GM21526 (cell line): Measurements from ENCODE around the gene EEPD1.
"Not testable (repeated sequence)": the region's sequence is repeated elsewhere in the genome, so short reads cannot be mapped to it uniquely, and the experiment has no call there.

Source experiments
- ATAC-seq: cut with Tn5 transposase; IDR thresholded peaks from one replicate; pipeline ENCODE4 v1.9.1; 2021; ENCODE audit warnings: moderate library complexity; ENCODE audit not compliant: unreplicated experiment, low FRiP score

EEPD1 gene

DNA sequence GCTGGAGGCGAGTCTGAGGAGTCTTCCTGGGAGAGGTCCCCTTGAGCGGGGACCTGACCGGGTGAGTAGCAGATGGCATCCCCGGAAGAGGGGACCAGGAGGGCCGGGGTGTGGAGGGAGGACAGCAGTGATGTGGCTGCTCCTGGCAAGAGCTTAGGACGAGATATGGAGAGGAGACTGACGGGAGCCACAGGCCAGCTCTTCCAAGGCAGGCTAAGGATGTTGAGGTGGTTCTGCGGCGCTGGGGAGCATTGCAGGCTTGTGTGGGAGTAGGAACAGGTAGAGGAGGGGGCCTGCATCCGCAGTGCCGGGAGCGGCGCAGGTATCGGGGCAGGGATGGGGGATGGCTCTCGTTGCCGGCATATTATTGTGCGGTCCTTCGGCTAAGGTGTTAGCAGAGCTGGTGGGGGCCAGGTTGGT, 159.9 kb downstream of the EEPD1 start:
- ATAC-seq, result no peak

DNA sequence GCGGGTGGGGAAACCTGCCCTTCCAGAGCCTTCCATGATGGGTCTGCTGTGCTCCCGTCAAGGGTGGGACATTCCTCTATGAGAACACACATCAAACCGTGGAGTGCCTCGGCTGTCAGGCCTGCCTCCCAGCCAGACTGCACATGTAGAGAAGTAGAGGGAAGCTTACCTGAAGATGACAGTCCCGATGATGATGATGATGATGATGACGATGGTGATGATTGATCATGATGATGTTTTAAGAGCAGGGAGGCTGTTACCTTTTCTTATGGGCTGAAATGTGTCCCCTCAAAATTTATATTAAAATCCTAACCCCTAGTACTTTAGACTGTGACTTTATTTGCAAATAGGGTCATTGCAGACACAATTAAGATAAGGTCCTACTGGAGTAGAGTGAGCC, 160.6 kb downstream of the EEPD1 start:
- no peak for ATAC-seq

DNA sequence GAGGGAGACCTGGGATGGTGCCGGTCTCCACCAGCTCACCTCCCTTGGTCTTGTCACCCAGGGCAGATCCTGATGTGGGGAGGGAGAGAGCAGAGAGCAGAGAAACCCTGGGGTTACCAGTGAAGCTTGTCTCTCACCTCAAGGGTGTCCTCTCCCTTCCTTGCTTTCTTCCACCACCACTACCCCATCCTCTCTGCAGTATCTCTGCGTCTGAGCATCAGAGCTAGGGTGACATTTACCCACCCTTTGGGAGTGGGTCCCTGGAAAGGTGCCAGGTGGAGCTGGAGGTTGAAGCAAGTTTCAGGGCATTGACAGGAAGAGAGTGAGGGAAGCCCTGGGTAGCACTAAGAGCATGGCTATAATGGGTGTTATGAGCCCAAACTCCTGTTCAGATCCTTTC, 161.4 kb downstream of the EEPD1 start:
- ATAC-seq, result no peak

DNA sequence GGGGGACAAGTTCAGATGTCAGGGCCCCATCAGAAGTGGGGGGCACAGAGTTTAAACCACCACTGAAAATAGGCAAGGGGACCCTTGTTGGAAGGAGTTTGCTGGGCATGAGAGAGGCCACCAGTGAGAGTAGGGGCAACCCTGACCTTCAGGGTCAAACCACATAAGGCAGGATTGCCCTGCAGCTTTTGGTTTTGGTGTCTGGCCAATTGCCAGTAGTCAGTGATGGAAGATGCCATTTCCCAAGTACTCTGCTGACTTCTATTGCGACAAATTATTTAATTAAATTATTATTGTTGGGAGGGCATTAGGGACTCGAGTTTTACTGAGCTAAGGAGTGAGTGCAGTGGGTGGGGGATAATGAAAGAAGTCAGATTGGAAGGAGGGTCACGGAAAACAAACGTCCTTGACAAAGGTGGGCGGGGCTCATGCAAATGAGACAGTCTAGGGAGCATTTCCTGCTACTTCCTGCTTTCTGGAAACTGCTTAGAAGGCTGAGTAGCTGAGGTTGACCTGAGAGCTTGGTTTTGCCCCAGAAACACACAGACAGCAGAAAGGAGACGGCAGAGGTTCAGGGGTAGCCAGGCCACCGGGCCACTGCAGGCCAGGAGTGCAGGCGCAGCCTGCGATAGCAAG, 162.4 kb downstream of the EEPD1 start:
- no peak for ATAC-seq

DNA sequence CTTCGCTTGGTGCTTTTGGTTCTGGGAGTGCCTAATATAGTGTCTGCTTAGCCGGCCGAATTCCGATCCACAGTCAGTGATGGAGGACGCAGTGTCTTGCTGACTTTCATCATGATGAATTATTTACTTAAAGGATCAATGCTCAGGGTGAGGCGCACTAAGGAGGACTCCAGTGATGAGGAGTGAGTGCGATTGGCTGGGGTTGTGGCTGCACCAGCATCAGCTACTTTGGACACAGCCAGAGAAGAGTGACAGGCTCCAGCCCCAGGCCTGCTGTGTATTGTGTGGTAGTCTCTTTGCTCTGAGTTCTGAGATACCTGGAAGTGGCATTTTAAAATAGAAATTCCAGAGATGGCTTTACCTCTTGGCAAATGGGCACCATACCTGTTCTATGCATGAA, 163.3 kb downstream of the EEPD1 start:
- ATAC-seq, result no peak

DNA sequence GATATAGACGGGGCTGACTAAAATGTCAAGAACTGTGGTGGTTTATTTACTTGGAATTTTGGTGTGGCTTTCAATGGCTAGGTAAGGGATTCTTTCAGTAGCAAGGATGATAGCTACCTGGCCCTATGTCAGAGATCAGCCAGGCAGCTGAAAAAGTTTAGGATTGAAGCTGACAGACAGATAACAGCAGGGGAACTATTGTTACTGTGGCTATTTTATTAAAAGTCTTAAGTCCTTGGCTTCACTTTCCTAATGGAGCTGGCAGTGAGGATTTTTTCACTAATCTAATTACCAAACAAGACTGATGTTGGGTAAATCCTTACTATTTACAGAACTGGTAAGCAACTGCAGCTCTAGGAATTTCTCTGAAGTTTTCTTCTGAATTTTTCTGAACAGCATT, 164.2 kb downstream of the EEPD1 start:
- ATAC-seq, result no peak

DNA sequence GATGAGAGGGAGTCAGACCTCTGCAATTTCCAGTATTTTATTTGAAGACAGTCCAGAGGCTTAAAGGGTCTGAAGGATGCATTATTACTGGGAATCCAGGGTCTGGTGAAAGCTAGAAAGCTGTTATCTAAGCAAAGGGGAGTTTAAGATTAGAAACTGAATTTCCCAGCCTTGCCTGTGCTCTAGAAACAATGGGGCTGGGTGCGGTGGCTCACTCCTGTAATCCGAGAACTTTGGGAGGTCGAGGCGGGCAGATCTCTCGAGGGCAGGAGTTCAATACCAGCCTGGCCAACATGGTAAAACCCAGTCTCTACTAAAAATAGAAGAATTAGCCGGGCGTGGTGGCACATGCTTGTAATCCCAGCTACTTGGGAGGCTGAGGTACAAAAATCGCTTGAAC, 165.1 kb downstream of the EEPD1 start:
- ATAC-seq, result no peak

DNA sequence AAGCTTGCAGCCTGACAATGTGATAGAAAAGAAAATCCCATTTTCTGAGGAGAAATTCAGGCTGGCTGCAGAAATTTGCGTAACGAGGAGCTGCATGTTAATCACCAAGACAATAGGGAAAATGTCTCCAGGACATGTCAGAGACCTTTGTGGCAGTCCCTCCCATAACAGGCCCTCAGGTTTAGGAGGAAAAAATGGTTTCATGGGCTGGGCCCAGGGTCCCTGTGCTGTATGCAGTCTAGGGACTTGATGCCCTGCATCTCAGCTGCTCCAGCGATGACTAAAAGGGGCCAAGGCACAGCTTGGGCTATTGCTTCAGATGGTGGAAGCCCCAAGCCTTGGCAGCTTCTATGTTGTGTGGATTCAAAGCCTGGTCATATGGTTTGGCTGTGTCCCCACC, 168.2 kb downstream of the EEPD1 start:
- not testable (repeated sequence) for ATAC-seq

DNA sequence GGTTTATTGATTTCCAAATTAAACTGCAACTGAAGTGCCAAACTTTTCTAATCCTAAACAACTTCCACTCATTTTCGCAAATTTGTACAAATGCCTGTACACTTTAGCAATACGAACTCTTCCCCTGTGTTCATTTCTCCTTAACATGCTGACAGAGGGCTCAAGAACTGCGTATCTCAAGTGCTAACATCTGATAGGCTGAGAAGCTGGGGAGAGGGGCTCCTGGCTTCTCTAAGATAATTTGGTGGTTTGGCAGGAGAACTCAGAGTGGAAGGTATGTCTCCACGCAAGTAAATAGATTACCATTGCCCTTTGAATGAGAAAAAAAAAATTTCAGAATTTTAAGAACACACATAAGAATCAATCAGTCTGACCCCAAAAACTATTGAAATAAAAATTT, 183.3 kb downstream of the EEPD1 start:
- no peak for ATAC-seq

DNA sequence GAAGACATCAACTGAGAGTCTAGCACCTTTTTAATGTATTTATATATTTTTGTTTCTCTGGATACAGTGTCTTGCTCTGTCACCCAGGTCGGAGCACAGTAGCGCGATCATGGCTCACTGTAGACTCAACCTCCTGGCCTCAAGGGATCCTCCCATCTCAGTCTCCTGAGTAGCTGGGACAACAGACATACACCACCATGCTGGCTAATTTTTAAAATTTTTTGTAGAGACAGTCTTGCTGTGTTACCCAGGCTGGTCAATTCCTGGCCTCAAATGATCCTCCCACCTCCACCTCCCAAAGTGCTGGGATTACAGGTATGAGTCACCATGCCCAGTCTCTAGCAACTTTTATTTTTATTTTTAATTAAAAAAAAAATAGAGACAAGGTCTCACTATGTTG, 185.2 kb downstream of the EEPD1 start:
- no peak for ATAC-seq

DNA sequence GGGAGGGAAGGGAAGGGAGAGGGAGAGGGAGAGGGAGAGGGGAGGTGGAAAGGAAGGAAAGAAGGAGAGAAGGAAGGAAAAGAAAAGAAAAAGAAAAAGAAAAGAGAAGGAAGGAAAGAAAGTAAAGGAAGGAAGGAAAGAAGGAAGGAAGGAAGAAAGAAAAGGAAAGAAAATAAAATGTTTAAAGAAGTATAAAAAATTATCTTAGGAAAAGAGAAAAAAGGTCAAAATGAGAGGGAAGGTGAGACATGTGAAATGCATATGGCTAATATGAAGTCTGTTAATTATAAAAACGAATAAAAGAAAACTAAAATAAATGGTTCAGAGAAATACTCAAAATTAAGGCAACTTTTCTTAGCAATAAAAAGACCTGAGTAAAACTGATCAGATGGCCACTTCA, 190.5 kb downstream of the EEPD1 start:
- ATAC-seq, result no peak

DNA sequence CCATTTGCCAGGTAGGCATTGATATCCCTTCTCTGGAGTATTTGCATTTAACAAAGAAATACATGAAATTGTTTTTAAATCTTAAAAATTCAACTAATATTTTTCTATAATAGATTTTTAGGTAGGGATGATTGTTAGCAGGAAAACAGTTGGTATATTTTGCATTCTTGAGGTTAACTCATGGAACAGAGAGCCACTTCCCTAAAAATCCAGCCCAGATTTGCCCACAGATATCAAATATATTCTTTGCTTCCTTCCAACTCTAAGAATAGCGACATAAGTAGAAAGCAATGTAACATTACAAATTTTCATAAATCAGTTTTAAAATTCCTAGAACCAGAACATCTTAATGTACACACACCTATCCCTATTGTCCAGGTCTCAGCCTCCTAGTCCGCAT, 191.6 kb downstream of the EEPD1 start:
- no peak for ATAC-seq

DNA sequence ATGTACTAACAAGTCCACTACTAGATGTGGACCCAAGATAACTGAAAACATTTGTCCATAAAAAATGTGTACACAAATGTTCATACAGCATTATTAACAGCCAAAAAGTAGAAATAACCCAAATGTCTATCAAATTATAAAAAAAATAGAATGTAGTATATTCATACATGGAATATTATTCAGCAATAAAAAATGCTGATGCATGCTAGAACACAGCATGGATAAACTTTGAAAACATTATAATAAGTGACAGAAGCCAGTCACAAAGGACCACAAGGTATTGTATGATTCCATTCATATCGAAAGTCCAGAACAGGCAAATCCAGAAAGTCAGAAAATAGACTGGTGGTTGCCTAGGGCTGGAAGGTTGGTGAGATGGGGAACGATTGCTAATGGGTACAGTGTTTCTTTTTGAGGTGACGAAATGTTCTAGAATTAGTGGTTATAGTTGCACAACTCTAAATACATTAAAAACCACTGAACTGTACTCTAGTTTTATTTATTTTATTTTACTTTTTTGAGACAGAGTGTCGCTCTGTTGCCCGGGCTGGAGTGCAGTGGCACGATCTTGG, 193.3 kb downstream of the EEPD1 start:
- ATAC-seq, result no peak

DNA sequence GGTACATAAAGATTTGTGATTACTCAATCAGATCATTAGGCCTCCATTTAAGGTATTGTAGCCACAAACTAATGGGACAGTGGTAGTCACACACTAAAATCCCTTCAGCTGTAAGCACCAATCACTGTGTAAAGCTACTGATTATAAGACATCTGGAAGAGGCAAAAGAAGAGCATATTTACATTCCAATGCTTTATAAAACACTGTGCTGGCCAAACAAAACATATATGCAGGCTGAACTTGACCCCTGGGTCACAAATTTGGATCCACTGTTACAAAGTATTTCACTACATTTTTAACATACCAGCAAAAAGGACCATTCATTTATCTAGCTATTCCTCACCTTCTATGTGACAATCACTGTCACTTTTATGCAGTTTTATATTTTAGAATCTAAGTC, 195.2 kb downstream of the EEPD1 start:
- ATAC-seq, result no peak

DNA sequence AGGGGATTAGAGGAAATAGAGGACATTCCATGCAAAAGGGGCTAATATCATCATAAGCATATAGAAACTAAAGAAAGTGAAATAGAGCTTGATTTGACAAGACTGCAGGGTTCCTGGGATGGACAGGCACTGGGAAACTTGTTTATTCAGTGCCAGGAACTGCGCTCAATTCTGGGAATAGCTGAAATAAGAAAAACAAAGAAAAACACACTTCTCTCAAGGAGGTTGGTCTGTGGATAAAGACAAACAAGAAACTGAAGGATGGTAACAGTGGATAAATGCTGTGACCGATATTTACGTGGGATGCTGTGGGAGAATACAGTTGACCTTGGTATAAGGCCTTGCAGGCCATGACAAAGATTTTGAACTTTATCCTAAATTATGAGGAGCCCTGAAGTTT, 195.7 kb downstream of the EEPD1 start:
- ATAC-seq, result no peak

DNA sequence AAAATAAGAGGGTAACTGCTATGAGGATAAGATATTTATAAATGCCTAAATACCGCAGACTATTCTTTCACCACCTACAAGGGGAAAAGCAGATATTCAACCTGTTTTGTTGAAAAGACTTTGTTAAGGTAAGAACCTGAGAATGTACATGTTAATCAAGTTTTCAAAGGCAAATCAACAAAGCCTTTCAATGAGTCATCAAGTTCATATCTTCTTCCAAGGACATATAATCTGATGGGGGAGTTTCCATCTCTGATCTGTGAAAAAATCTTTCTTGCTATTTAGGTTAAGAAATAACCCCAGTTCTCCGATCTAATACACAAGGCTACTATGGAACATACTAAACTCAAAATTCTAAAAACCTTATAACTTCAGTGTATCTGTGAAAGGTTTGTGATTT, 196.6 kb downstream of the EEPD1 start:
- ATAC-seq, result no peak
